Ammon's horn (tissue), 1 donor: ENCODE data around the gene SARS1.

Experiments used
- DNase-seq: peaks from one replicate; pipeline ENCODE4 v3.0.0-alpha.2; 2016; ENCODE audit warnings: low spot score

Gene SARS1

GRCh38 chr1:109249654-109250401 is 36.1 kb downstream of the SARS1 start:
- DNase-seq = no peak

DNA sequence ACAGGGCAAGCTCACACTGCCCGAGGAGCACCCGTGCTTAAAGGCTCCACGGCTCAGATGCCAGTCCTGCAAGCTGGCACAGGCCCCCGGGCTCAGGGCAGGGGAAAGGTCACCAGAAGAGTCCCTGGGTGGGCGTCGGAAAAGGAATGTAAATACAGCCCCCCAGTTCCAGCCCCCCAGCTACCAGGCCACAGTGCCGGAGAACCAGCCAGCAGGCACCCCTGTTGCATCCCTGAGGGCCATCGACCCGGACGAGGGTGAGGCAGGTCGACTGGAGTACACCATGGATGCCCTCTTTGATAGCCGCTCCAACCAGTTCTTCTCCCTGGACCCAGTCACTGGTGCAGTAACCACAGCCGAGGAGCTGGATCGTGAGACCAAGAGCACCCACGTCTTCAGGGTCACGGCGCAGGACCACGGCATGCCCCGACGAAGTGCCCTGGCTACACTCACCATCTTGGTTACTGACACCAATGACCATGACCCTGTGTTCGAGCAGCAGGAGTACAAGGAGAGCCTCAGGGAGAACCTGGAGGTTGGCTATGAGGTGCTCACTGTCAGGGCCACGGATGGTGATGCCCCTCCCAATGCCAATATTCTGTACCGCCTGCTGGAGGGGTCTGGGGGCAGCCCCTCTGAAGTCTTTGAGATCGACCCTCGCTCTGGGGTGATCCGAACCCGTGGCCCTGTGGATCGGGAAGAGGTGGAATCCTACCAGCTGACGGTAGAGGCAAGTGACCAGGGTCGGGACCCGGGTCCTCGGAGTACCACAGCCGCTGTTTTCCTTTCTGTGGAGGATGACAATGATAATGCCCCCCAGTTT is 36.9 kb downstream of the SARS1 start:
- no peak for DNase-seq

- DNase-seq = no peak
These were observed 37.8 kb downstream of the SARS1 start for GRCh38 chr1:109251277-109252166.

GRCh38 chr1:109252167-109252892 is 38.6 kb downstream of the SARS1 start:
- no peak for DNase-seq

GRCh38 chr1:109252893-109253802 is 39.4 kb downstream of the SARS1 start:
- peak; percentile 94 for DNase-seq

GRCh38 chr1:109253803-109254620 is 40.3 kb downstream of the SARS1 start:
- no peak for DNase-seq

- no peak for DNase-seq
These were observed 40.9 kb downstream of the SARS1 start for GRCh38 chr1:109254621-109255096.

DNA sequence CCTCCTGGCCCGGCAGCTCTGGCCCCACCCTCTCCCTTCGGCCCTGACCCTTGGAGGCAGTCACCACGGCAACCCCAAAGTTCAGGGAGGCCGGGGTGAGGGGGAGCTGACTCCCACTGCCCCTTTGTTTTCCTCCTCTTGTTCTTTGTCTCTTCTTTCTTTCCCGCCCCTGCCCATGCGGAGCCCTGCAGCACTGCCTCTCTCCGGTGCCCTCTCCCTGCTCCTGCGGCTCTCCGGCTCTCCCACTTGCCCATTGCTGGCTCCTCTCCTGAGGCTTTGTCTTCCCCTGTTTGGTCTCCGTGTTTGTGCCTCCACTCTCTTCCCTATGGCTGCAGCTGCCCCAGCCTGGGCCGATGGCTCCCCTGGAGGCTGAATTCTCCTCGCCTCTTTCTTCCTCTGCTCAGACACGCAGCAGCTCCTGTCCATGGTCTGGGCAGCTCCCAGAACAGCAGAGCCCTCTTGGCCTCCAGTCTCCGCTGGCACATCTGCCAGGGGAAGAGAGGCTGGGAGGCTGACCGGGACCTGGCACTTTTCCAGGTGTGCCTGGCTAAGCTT is 41.5 kb downstream of the SARS1 start:
- no peak for DNase-seq

DNA sequence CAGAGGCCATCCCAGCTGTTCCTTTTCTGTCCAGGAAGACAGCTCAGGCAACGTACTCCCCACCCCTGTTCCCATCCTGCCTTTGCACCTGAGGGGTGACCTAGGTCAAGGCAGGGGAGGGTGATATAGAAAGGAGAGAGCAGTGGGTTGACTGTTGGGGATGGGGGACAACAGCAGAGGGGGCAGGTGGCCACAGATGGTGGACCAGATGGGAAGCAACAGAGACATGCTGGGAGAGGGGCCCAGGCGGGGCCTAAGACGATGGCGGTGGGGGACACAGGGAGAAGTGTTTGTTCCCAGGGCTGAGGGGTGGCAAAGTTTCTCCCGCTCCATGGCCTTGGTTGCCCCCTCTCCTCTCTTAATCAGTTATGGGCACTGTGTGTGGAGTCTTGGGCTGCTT is 42.0 kb downstream of the SARS1 start:
- DNase-seq = no peak

- DNase-seq = no peak
These were observed 42.4 kb downstream of the SARS1 start for GRCh38 chr1:109256085-109256484.

- DNase-seq = no peak
These were observed 43.4 kb downstream of the SARS1 start for GRCh38 chr1:109256971-109257681.

GRCh38 chr1:109257682-109258421 is 44.1 kb downstream of the SARS1 start:
- DNase-seq = no peak

DNA sequence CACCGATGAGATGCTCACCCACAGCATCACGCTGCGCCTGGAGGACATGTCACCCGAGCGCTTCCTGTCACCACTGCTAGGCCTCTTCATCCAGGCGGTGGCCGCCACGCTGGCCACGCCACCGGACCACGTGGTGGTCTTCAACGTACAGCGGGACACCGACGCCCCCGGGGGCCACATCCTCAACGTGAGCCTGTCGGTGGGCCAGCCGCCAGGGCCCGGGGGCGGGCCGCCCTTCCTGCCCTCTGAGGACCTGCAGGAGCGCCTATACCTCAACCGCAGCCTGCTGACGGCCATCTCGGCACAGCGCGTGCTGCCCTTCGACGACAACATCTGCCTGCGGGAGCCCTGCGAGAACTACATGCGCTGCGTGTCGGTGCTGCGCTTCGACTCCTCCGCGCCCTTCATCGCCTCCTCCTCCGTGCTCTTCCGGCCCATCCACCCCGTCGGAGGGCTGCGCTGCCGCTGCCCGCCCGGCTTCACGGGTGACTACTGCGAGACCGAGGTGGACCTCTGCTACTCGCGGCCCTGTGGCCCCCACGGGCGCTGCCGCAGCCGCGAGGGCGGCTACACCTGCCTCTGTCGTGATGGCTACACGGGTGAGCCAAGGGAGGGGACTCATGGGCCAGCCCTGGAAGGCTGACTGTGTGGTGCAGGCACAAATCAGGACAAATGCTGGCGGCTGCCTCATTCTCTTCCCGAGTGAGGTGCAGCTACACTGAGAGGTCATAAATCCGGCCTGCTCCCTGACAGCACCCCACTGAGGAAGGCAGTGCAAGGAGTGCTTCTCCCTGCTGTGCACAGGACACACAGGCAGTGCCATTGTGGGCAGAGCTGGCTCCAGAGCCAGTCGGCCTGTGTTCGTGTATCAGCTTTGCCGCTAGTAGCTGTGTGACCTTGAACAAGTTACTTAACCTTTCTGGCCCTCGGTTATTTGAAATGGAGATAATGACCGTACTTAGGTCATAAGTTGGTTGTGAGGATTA is 45.1 kb downstream of the SARS1 start:
- no peak for DNase-seq

GRCh38 chr1:109259674-109260557 is 46.2 kb downstream of the SARS1 start:
- DNase-seq = no peak

GRCh38 chr1:109261006-109261405 is 47.3 kb downstream of the SARS1 start:
- no peak for DNase-seq

DNA sequence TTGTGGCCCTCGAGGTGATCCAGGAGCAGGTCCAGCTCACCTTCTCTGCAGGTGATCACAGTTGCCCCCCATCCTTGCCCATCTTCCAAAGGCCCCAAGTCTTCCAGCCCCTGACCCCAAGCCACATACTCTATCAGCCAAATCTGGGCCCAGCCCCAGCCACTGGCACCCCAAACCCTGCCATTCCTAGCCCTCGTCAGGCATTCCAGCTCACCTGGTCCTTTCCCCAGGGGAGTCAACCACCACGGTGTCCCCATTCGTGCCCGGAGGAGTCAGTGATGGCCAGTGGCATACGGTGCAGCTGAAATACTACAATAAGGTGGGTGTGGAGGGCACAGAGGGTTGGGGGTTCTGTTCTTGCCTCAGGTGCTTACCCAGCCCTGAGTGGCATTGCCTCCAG is 47.9 kb downstream of the SARS1 start:
- DNase-seq = no peak
